HG03575 (cell line): ENCODE data around the gene MICALL1.

Experiments used
- ATAC-seq: cut with Tn5 transposase; IDR thresholded peaks from one replicate; pipeline ENCODE4 v1.9.1; 2021; ENCODE audit not compliant: unreplicated experiment, insufficient number of reproducible peaks, low FRiP score; ENCODE audit errors: extremely low read depth

MICALL1 gene

DNA sequence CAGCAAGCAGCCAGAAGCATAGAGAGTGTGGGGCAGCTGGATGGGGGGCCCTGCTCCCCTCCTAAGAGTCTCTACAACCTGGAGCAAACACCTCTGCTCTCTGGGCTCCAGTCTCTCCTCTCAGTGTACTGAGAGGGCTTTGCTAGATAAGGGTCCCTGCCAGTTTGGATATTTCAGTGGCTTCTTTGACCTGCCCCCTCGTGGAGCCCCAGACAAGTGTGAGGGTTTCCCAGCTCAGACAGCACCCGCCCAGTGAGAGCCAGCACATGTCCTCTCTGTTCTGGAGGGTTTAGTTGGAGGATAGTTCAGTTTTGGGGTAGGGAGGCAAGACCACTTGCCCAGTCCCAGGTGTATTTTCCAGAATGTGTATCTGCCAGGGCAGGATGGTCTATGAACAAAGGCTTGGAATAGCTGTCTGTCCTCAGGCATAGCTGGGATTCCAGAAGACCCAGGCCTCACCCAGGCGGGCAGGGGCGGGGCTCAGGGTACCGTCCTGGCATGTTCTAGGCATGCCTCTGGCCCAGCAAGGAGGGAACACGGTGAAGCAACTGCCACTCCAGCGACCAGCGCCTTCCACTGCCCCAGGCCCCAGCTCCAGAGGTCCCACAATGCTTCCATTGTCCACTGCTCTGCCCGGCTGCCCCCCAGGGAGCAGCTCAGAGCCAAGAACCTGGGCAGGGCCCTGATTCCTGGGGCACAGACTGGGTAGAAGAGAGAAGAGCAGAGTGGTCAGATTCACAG, 7.5 kb upstream of the MICALL1 start:
- no peak for ATAC-seq

- no peak for ATAC-seq
These were observed 1.2 kb upstream of the MICALL1 start for GRCh38 chr22:37904572-37905533.

DNA sequence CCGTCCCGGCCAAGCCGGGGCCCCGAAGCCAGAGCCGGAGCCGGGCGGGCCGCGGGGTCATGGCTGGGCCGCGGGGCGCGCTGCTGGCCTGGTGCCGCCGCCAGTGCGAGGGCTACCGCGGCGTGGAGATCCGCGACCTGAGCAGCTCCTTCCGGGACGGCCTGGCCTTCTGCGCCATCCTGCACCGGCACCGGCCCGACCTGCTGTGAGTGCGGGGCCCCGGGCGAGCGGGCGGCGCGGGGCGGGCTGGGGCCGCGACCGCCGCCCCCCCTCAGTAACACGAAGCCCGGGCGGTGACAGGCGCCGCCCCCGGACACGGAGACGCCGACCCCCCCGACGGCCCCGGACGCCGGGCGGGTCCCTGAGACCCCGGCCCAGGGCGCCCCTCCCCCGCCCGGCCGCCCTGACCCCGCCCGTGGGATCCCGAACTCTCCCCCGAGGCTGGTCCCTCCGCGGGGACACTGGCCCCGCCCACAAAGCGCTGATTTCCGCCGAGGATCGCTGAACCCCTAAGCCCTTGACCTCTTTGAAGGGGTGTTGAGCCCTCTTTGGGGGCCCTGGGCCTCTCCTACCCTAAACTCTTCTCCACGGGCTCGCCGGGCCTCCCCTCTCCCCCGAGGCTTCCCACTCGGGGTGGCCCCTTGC, 389 bp downstream of the MICALL1 start:
- ATAC-seq, result no peak

DNA sequence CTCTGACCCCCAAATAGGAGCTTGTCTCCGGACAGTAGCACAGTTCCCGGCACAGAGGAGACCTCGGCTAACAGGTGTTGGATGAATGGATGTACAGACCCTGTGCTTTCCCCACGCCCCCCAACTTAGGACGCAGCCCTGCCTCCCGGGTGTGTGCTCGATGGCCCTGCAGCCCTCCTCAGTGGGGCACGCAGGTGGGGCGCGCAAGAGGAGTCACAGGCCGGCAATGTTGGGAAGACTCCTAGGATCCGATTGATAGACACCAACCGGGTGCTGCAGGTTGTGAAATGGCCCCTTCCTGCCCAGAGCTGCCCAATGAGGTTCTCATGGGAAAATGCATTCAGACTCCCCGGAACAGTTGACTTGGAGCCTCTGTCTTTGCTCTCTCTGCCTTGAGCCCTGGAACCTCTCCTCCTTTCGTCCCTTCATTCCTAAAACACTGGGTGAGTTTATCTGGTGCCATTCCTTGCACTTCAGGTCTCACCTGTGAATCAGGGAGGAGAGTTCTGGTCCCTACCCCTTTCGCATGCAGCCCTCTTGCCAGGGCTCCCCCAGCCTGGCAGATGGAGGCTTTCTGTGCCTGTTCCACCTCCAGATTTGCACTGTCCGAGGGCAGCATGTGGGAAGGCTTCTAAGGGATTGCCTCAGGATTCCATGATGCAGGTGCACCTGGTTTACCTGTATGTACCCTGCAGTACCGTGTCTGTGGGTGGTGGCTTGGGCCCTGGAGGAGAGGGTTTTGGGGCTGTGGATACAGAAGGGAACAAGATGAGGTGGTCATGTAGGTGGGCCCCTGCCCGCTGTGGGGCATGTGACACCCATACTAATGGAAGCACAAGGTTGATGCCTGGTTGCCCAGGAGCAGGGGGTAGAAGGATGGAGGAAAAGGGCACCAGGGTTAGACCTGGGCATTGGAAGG, 1.2 kb downstream of the MICALL1 start:
- ATAC-seq, result no peak

DNA sequence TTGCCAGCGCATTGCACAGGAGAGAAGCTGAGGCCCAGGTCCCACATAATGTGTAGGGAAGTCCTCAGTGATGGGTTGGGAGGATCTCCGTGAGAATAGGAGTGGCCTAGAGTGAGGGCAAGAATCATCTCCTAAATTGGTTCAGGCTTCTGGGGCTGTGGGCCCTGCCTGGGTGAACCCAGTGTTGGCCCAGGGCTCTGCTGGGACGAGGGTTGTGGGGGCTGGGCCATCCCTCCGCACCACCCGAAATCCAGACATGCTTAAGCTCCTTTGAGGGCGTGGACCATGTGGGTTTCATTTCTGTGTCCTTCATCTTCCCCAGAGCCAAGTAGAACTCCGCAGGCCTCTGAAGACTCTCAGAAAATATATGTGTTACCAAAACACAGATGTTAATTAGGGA, 3.7 kb downstream of the MICALL1 start:
- ATAC-seq, result no peak

- no peak for ATAC-seq
These were observed 5.0 kb downstream of the MICALL1 start for GRCh38 chr22:37910890-37911672.

GRCh38 chr22:37911697-37912096, 5.6 kb downstream of the MICALL1 start:
- ATAC-seq, result no peak

- no peak for ATAC-seq
These were observed 6.1 kb downstream of the MICALL1 start for GRCh38 chr22:37912171-37912570.

- ATAC-seq, result no peak
These were observed 7.2 kb downstream of the MICALL1 start for GRCh38 chr22:37913233-37913721.

DNA sequence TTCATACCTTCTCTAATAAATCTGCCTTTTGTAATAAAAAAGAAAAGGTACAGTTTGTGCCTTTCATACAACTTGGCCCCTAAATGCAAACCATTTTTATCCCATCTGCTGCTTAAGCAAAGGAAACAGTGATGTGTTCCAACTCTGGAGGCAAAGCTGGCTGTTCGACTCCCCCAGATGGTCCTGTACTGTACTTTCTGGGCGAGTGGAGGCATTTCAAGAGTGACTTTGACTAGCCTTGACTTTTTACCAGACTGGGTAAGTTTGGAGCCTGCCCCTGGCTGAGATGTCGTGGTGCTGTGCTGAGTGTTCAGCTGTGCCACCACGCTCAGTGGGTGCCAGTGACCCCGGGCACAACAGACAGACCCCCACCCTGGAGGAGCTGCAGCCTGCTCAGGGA, 10.2 kb downstream of the MICALL1 start:
- ATAC-seq, result no peak

DNA sequence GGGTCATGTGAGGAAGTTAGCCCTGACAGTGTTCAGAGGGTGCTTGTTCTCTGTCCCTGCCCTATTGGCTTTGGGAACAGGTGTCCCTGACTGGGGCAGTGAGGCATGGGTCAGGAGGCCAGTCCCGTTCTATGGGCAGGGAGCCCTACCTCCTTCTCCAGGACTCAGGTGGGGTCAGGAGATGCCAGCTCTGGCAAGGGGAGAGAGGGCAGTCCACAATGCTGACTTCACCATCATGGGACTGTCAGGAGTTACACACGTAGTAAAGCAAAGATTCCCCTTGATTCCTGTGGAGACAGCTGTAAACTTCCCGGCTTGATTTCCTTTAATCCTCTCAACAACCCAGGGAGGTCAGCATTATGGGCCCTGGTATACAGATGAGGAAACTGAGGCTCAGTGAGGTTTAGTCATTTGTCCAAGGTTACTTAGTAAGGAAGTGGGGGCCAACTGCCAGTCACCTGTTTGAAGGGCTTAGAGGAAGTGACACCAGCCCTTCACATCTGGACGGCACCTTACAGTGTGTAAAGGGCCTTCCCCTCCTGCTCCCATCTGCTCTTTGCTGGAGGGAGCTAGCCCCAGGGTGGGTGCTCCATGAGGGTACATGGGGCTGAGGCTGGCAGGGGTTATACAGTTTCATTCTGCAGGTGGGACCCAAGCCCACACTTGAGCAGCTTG, 11.9 kb downstream of the MICALL1 start:
- no peak for ATAC-seq

- ATAC-seq, result no peak
These were observed 12.6 kb downstream of the MICALL1 start for GRCh38 chr22:37918580-37919270.

DNA sequence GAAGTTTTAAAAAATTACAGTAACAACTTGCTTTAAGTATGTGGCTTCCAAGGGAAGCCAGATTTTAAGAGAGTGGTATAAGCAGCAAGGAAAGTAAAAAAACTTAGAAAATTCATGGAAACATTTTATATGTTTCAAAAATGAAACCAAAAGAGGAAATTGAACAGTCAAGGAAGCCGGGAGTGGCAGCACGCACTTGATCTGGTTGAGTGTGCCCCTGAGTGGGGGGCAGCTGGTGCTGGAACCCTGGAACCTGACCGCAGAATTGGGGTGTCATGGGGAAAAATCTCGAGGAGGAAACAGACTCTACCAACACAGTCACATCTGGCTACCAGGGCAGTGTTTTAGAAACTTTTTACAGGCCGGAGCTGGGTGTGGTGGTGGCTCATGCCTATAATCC, 14.0 kb downstream of the MICALL1 start:
- no peak for ATAC-seq

- no peak for ATAC-seq
These were observed 16.1 kb downstream of the MICALL1 start for GRCh38 chr22:37922191-37922590.

DNA sequence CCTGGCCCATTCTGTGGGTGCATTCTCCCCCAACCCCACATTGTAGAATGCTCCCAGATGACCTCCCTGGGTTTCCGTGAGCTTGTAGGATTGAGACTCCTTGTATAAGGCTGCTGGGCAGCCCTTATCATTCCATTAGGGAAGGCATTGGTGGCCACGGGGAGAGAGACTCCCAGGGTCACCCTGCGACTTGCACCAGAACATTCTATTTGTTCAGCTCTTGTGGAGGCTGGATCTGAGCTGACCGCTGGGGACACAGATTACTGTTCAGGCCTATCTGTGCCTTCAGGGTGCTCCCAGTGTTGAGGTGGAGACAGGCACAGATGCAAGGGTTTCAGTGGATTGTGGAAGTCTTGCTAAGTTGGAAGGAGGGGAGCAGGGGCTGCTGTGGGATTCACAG, 17.8 kb downstream of the MICALL1 start:
- no peak for ATAC-seq

GRCh38 chr22:37924386-37925065, 18.4 kb downstream of the MICALL1 start:
- ATAC-seq, result no peak
